Loucy (cell line): Measurements from ENCODE around the gene HELT.

ENCODE experiments used
- H2AFZ ChIP-seq: fragments of 200-600 bp; sonication (generic); 2 replicates; pipeline ENCODE4 v1.6.0; 2016; ENCODE audit warnings: antibody characterized with exemption, mild to moderate bottlenecking, low read length, moderate library complexity
- H3F3A ChIP-seq: fragments of 200-600 bp; 2 replicates; pipeline ENCODE4 v1.6.0; 2016; ENCODE audit warnings: antibody characterized with exemption, low read depth, mild to moderate bottlenecking
- H3K27me3 ChIP-seq: fragments of 200-600 bp; sonication (generic); 2 replicates; pipeline ENCODE4 v1.6.1; 2014; ENCODE audit warnings: low read length, mild to moderate bottlenecking; ENCODE audit not compliant: insufficient read depth, poor library complexity, severe bottlenecking
- H3K36me3 ChIP-seq: fragments of 200-600 bp; sonication (generic); 2 replicates; pipeline ENCODE4 v1.6.1; 2016; ENCODE audit warnings: low read length; ENCODE audit not compliant: insufficient read depth
- H3K4me1 ChIP-seq: fragments of 200-600 bp; sonication (generic); 2 replicates; pipeline ENCODE4 v1.5.1; 2014; ENCODE audit warnings: low read length, mild to moderate bottlenecking; ENCODE audit not compliant: insufficient read depth, poor library complexity, severe bottlenecking
- H3K4me2 ChIP-seq: fragments of 200-600 bp; sonication (generic); 2 replicates; pipeline ENCODE4 v1.6.0; 2014; ENCODE audit warnings: antibody characterized with exemption, low read length, low read depth, mild to moderate bottlenecking; ENCODE audit not compliant: poor library complexity, severe bottlenecking
- H3K4me3 ChIP-seq: fragments of 200-600 bp; sonication (generic); 2 replicates; pipeline ENCODE4 v1.5.1; 2014; ENCODE audit warnings: low read length, mild to moderate bottlenecking, mixed read lengths; ENCODE audit not compliant: poor library complexity, severe bottlenecking
- H3K79me2 ChIP-seq: fragments of 200-600 bp; sonication (generic); 2 replicates; pipeline ENCODE4 v1.6.1; 2014; ENCODE audit warnings: low read length; ENCODE audit not compliant: insufficient read depth
- H3K9ac ChIP-seq: fragments of 200-600 bp; sonication (generic); 2 replicates; pipeline ENCODE4 v1.6.0; 2014; ENCODE audit warnings: mild to moderate bottlenecking, low read depth, low read length, moderate library complexity; ENCODE audit not compliant: poor library complexity, severe bottlenecking
- H3K9me2 ChIP-seq: fragments of 200-600 bp; sonication (generic); replicated peaks from 2 replicates; pipeline ENCODE4 v1.6.1; 2016; ENCODE audit warnings: low read depth, low read length, mixed read lengths
- H3K9me3 ChIP-seq: fragments of 200-600 bp; sonication (generic); 2 replicates; pipeline ENCODE4 v1.6.1; 2014; ENCODE audit warnings: mild to moderate bottlenecking, antibody characterized with exemption, low read length, low read depth; ENCODE audit not compliant: insufficient read depth
- H4K20me1 ChIP-seq: fragments of 200-600 bp; sonication (generic); 2 replicates; pipeline ENCODE4 v1.6.0; 2014; ENCODE audit warnings: antibody characterized with exemption, low read length, mild to moderate bottlenecking; ENCODE audit not compliant: insufficient read depth, poor library complexity, severe bottlenecking
- EZH2phosphoT487 ChIP-seq: fragments of 200-600 bp; IDR thresholded peaks from 2 replicates; pipeline ENCODE4 v1.6.1; 2018; ENCODE audit warnings: antibody characterized with exemption, mild to moderate bottlenecking, moderate library complexity, borderline replicate concordance
- TF ChIP-seq, protein P1 (sequence below): fragments of 200-600 bp; sonication (generic); conservative IDR thresholded peaks from 2 replicates; pipeline ENCODE4 v1.5.1; 2014; ENCODE audit warnings: mild to moderate bottlenecking, antibody characterized with exemption, low read length

Gene HELT

DNA sequence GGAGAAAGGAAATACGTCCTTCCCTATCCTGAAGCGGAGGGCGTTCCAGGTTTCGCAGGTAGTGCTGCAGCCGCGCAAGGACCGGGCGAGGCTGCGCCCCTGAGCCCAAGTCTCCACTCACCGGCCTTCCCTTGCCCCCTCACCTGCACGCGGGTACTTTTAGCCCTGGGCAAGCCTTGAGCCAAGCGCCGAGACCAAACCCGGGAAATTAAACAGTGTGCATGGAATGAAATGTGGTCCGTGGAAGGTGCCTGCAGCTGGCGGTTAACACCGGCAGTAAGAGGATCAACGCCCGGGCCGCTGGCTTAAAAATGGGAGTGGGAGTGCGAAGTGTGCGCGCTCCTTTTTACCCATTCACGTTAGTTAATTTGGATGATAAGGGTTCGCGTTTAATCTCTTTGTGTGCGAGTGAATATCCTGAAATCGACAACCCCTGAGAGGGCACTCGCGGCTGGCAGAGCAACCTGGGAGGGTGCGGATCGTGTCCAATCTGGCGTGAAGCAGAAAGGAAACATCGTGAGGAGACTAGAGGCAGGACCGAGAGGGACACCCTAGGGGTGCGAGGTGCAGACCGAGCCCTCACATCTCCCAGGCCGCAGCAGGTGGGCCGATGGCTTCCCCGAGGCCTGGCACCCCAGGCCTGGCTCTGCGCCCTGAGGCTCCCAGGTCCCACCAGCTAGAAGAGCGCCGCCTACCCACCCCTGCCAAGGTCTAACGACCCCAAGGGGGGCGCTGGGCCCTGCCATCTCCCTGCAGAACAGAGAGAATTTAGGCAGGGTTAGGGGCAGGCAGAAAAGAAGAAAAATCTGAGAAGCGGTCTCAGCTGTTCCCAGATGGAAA is 2.0 kb upstream of the HELT start:
- no peaks in the 10 kb centered on the region for H3K27me3 ChIP-seq

DNA sequence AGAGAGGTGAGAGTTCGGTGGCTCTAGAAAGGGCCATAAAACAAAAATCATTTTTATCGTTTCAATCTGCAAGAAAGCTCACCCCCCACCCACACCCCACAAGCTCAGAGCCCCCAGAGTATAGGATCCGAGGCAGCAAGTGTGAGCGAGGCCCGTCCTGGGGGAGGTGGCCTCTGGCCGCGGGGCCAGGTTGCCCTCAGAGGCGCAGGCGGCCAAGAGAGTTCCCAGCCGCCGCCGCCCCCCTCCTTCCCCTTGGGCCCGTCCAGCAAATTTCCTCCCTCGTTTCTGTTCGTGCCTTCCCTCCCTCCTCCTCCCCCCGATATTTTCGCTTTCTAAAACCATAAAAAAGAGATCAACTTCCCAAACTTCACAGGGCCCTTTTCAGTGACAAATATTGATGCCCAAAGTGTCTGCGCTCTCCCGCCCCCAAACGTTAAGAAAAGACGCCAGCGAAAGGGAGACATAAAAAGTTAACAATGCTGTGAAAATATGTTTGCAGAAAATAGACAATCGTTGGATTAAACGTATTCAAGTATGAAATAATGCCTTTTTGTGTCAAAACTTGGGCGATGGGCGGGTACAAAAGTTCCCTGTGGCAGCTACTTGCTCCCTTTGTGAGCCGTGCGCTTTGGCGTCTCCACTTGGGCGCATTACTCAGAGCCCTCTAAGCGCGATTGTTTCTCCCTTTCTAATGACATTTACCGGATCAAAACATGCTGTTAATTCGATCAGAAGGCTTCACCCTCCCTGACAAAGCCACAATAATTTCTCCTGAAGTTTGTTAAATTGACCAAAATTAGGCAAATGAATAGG is 1.1 kb upstream of the HELT start:
- Histone ChIP-seq H3K4me2 (no peak overlapping the region), H3K9me3 (no peaks in the 10 kb centered on the region), H3K9ac (no peak overlapping the region), H3K9me2 (no peaks in the 10 kb centered on the region), H3K4me1 (no peaks in the 10 kb centered on the region), H3F3A (no peaks in the 10 kb centered on the region), H3K79me2 (no peaks in the 10 kb centered on the region), H3K27me3 (no peaks in the 10 kb centered on the region), H3K36me3 (no peaks in the 10 kb centered on the region), H3K4me3 (no peak overlapping the region), H2AFZ (no peak overlapping the region), H4K20me1 (no peaks in the 10 kb centered on the region)
- TF ChIP-seq EZH2phosphoT487: no peak
- TF ChIP-seq, protein P1, sequence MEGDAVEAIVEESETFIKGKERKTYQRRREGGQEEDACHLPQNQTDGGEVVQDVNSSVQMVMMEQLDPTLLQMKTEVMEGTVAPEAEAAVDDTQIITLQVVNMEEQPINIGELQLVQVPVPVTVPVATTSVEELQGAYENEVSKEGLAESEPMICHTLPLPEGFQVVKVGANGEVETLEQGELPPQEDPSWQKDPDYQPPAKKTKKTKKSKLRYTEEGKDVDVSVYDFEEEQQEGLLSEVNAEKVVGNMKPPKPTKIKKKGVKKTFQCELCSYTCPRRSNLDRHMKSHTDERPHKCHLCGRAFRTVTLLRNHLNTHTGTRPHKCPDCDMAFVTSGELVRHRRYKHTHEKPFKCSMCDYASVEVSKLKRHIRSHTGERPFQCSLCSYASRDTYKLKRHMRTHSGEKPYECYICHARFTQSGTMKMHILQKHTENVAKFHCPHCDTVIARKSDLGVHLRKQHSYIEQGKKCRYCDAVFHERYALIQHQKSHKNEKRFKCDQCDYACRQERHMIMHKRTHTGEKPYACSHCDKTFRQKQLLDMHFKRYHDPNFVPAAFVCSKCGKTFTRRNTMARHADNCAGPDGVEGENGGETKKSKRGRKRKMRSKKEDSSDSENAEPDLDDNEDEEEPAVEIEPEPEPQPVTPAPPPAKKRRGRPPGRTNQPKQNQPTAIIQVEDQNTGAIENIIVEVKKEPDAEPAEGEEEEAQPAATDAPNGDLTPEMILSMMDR: no peak

More for the DNA sequence above, 2.0 kb upstream of the HELT start:
- TF ChIP-seq EZH2phosphoT487: no peak
- TF ChIP-seq, protein P1: no peak
- Histone ChIP-seq H2AFZ (no peak overlapping the region), H3K4me3 (no peak overlapping the region), H3K9ac (no peak overlapping the region), H3K4me1 (no peaks in the 10 kb centered on the region), H3K79me2 (no peaks in the 10 kb centered on the region), H3F3A (no peaks in the 10 kb centered on the region), H3K9me3 (no peaks in the 10 kb centered on the region), H3K9me2 (no peaks in the 10 kb centered on the region), H3K36me3 (no peaks in the 10 kb centered on the region), H4K20me1 (no peaks in the 10 kb centered on the region), H3K4me2 (no peak overlapping the region)

DNA sequence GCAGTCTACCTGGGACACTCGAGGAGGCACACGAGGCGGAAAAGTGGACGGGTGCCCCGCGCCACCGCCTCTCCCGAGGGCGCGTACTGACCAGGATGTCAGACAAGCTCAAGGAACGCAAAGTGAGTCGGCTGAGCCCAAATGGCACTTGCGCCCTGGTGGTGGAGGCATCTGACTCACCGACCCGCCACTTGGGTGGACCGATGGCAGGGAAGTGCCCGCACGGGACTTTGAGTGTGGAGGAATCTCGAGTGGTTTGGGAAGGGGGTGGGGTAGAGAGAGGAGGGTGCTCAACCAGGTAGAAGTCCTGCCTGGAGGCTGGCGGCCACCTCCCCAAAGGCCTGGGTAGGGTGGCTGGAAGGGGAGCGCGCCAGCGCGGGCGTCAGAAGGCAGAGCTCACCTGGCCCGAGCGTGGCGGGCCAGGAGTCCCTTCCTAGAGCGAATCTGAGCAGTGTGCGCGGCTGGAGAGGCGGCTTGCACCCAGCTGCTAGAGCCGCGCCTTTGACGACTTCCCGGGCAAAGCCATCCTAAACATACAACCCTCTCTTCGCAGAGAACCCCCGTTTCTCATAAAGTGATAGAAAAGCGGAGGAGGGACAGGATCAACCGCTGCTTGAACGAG is 655 bp downstream of the HELT start:
- no peaks in the 10 kb centered on the region for H3K4me1 ChIP-seq
- no peaks in the 10 kb centered on the region for H3K36me3 ChIP-seq
- no peaks in the 10 kb centered on the region for H3K79me2 ChIP-seq
- no peak overlapping the region for H2AFZ ChIP-seq
- no peak overlapping the region for H3K4me2 ChIP-seq
- H3K27me3 ChIP-seq: no peaks in the 10 kb centered on the region
- H3K9me2 ChIP-seq: no peaks in the 10 kb centered on the region
- no peaks in the 10 kb centered on the region for H3F3A ChIP-seq
- no peaks in the 10 kb centered on the region for H4K20me1 ChIP-seq
- no peak overlapping the region for H3K4me3 ChIP-seq
- no peak overlapping the region for H3K9ac ChIP-seq
- TF ChIP-seq, protein P1: no peak
- TF ChIP-seq EZH2phosphoT487: no peak
- H3K9me3 ChIP-seq: no peaks in the 10 kb centered on the region
